ENCODE results near the gene LYST. TPM values are rescaled to one million over a fixed set of nuclear protein-coding genes. Genes with fewer than 3 reads are reported as not detected.

The LYST gene
- total RNA-seq, 1 donor from 2014 or later = 11.4 TPM

DNA sequence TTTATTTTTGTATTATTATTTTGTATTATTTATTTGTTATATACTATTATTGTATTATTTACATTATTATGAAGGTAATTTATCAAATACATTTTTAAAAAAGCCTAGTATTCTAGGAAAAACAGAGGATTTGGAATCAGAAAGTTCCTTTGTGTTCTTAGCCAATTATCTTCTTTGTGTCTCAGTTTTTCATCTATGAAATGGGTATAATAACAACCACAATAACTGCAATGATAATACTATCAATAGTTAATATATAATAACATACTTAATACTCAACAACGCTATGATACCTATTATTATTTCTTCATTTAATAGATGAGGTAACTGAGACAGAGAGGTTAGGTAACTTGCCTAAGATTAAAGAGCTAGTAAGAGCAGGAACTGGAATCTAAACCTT, 136.7 kb downstream of the LYST start:
- TF ChIP-seq, protein P1, sequence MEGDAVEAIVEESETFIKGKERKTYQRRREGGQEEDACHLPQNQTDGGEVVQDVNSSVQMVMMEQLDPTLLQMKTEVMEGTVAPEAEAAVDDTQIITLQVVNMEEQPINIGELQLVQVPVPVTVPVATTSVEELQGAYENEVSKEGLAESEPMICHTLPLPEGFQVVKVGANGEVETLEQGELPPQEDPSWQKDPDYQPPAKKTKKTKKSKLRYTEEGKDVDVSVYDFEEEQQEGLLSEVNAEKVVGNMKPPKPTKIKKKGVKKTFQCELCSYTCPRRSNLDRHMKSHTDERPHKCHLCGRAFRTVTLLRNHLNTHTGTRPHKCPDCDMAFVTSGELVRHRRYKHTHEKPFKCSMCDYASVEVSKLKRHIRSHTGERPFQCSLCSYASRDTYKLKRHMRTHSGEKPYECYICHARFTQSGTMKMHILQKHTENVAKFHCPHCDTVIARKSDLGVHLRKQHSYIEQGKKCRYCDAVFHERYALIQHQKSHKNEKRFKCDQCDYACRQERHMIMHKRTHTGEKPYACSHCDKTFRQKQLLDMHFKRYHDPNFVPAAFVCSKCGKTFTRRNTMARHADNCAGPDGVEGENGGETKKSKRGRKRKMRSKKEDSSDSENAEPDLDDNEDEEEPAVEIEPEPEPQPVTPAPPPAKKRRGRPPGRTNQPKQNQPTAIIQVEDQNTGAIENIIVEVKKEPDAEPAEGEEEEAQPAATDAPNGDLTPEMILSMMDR (IDR thresholded peaks at IDR 0.05; ENCODE audit: unreplicated experiment) = no peak
- no peaks in the 10 kb centered on the region for H3K27me3 Mint-ChIP-seq

DNA sequence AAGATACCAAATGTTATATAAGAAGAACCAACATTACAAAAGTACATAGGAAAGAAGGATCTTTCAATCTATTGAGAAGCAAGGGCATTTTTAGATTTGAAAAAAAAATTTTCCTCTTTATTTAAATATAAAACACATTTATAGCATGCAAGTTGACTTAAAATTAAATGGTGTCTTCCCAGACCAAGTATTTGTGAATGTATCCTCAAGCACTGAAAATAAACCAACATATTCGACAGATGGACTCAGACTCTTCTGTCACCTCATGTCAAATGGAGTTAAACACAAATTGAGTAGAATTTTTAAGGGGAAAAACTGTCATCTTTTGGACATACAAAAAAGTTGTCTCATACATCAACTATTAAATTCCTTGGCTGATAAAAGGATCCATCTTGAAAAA, 140.1 kb downstream of the LYST start:
- no peaks in the 10 kb centered on the region for H3K9me3 Mint-ChIP-seq (ENCODE audit: low read depth)
- no peaks in the 10 kb centered on the region for H3K4me1 Mint-ChIP-seq (ENCODE audit: low read depth)
- H3K27me3 Mint-ChIP-seq = no peaks in the 10 kb centered on the region
- H3K36me3 Mint-ChIP-seq (ENCODE audit: insufficient read depth) = no peaks in the 10 kb centered on the region
- DNase-seq (ENCODE audit: low spot score, unreplicated experiment) = no peak
- H3K27ac Mint-ChIP-seq = no peak overlapping the region
- TF ChIP-seq, protein P1 (IDR thresholded peaks at IDR 0.05; ENCODE audit: unreplicated experiment) = no peak
- H3K4me3 Mint-ChIP-seq (ENCODE audit: low read depth) = no peak overlapping the region

More for the DNA sequence above, 136.7 kb downstream of the LYST start:
- no peaks in the 10 kb centered on the region for H3K9me3 Mint-ChIP-seq (ENCODE audit: low read depth)
- H3K27ac Mint-ChIP-seq = no peak overlapping the region
- no peaks in the 10 kb centered on the region for H3K36me3 Mint-ChIP-seq (ENCODE audit: insufficient read depth)
- no peak for DNase-seq (ENCODE audit: low spot score, unreplicated experiment)
- H3K4me1 Mint-ChIP-seq (ENCODE audit: low read depth) = no peaks in the 10 kb centered on the region
- H3K4me3 Mint-ChIP-seq (ENCODE audit: low read depth) = no peak overlapping the region

DNA sequence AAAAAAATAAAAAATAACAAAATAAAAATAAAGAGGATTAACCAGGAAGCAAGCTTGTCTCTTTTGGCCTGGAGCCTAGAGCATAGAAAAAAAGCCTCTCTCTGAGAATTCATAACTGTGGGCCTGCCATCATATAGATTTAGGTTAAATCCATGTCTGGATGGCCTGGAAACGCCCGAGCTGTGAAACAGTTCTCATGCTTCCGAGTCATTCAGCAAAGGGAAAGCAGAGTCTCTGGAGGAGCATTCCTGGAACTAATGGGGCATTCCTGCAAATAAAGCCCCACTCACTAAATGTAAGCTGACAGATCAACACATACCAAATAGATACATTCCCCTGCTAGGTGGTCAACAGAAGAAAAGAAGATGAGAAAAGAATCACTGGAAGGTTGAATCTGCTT, 141.3 kb downstream of the LYST start:
- no peaks in the 10 kb centered on the region for H3K9me3 Mint-ChIP-seq (ENCODE audit: low read depth)
- TF ChIP-seq, protein P1 (IDR thresholded peaks at IDR 0.05; ENCODE audit: unreplicated experiment) = no peak
- no peak for DNase-seq (ENCODE audit: low spot score, unreplicated experiment)
- H3K36me3 Mint-ChIP-seq (ENCODE audit: insufficient read depth) = no peaks in the 10 kb centered on the region
- H3K4me3 Mint-ChIP-seq (ENCODE audit: low read depth) = no peak overlapping the region
- H3K27ac Mint-ChIP-seq = no peak overlapping the region
- no peaks in the 10 kb centered on the region for H3K27me3 Mint-ChIP-seq
- H3K4me1 Mint-ChIP-seq (ENCODE audit: low read depth) = no peaks in the 10 kb centered on the region

DNA sequence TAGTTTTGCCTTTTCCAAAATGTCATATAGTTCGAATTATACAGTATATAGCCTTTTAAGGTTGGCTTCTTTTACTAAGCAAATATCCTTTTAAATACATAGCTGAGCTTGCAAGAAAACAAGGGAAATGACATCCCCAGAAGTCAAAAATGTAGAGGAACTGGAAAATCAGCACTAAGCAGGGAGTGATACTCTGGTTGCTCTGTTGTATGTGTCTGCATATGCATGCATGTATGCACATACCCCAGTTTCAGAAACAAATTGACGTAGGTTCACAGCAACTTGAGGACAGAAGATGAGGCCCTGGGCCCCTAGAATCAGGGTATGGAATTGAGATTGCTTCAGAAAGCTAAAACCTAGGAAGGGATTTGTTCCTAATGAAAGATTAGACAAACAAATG, 142.0 kb downstream of the LYST start:
- no peaks in the 10 kb centered on the region for H3K9me3 Mint-ChIP-seq (ENCODE audit: low read depth)
- no peak for DNase-seq (ENCODE audit: low spot score, unreplicated experiment)
- no peaks in the 10 kb centered on the region for H3K27me3 Mint-ChIP-seq
- H3K4me1 Mint-ChIP-seq (ENCODE audit: low read depth) = no peaks in the 10 kb centered on the region
- H3K27ac Mint-ChIP-seq = no peak overlapping the region
- H3K4me3 Mint-ChIP-seq (ENCODE audit: low read depth) = no peak overlapping the region
- H3K36me3 Mint-ChIP-seq (ENCODE audit: insufficient read depth) = no peaks in the 10 kb centered on the region
- TF ChIP-seq, protein P1 (IDR thresholded peaks at IDR 0.05; ENCODE audit: unreplicated experiment) = no peak

DNA sequence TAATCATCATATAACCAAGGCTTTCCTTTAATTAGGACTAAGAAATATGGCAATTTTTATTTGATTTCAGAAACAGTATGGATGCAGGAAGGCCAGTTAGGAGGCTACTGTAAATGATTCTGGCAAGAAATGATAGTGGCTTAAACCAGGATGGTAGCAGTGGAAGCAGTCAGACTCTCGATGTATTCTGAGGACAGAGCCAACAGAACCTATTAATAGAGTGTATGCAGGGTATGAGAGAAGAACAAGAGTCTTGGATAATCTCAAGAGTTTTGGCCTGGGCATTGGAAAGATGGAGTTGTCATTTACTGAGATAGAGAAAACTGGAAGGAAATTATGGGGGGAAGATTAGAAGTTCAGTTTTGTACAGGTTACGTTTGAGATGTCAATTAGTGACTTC, 143.8 kb downstream of the LYST start:
- no peak for DNase-seq (ENCODE audit: low spot score, unreplicated experiment)
- Mint-ChIP-seq H3K36me3 (ENCODE audit: insufficient read depth) (peaks cover 2% of the 10 kb centered on the region), H3K27ac (no peak overlapping the region), H3K4me3 (ENCODE audit: low read depth) (no peak overlapping the region), H3K4me1 (ENCODE audit: low read depth) (no peaks in the 10 kb centered on the region), H3K9me3 (ENCODE audit: low read depth) (no peaks in the 10 kb centered on the region), H3K27me3 (no peaks in the 10 kb centered on the region)
- TF ChIP-seq, protein P1 (IDR thresholded peaks at IDR 0.05; ENCODE audit: unreplicated experiment) = no peak

Measured in progenitor cell of endocrine pancreas (in vitro differentiated cells).